ENCODE results near the gene EIF2S3.

Gene EIF2S3

DNA sequence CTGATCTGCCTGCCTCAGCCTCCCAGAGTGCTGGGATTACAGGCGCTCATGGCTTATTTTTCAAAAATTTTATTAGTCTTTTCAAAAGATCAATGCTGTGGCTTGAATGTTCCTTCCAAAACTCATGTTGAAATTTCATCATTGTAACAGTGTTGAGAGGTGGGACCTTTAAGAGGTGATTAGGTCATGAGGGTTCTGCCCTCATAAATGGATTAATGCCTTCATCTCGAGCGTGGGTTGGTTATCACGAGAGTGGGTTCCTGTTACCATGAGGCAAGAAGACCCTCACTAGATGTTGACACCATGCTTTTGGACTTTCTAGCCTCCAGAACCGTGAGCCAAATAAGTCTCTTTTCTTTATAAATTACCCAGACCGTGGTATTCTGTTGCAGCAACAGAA is 30.3 kb downstream of the EIF2S3 start:
- H3K4me1 ChIP-seq (ENCODE audit: control insufficient read depth, insufficient read depth, low read length): no peaks in the 10 kb centered on the region
- H3K27ac ChIP-seq (ENCODE audit: insufficient read depth, low read depth, low read length, poor library complexity, severe bottlenecking): no peak overlapping the region
- H3K4me3 ChIP-seq (ENCODE audit: insufficient read depth, low read depth, low read length): no peak overlapping the region
- H3K36me3 ChIP-seq (ENCODE audit: control insufficient read depth, insufficient read depth, low read length): no peaks in the 10 kb centered on the region
- WGBS, 2 experiments: 92% methylated on average over 6 of the region's 6 CpGs
- no peaks in the 10 kb centered on the region for H3K9me3 ChIP-seq (ENCODE audit: control insufficient read depth, low read length)
- H3K27me3 ChIP-seq (ENCODE audit: control insufficient read depth, insufficient read depth, low read length, poor library complexity, severe bottlenecking): no peaks in the 10 kb centered on the region

DNA sequence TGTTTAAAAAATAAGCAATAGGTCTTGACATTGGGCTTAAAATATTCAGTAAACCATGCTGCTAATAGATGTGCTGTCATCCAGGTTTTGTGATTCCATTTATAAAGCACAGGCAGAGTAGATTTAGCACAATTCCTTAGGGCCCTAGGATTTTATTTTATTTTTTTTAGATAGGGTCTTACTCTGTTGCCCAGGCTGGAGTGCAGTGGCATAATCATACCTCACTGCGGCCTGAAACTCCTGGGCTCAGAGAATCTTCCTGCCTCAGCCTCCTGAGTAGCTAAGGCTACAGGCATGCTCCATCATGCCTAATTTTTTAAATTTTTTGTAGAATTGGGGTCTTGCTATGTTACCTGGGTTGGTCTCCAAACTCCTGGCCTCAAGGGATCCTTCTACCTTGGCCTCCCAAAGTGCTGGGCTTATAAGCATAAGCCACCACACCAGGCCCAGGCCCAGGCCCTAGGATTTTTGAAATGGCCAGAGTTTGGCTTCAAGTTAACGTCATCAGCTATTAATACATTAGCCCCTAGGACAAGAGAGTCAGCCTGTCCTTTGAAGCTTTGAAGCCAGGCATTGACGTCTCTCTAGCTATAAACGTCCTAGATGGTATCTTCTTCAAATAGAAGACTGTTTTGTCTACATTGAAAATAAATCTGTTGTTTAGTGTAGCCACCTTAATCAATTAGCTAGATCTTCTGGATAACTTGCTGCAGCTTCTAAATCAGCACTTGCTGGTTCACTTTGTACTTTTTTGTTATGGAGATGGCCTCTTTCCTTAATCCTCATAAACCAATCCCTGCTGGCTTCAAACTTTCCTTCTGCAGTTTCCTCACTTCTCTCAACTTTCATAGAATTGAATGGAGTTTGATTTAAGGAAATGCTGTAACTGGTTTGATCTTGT is 35.8 kb downstream of the EIF2S3 start:
- no peak overlapping the region for H3K27ac ChIP-seq (ENCODE audit: insufficient read depth, low read depth, low read length, poor library complexity, severe bottlenecking)
- H3K27me3 ChIP-seq (ENCODE audit: control insufficient read depth, insufficient read depth, low read length, poor library complexity, severe bottlenecking): no peaks in the 10 kb centered on the region
- no peaks in the 10 kb centered on the region for H3K36me3 ChIP-seq (ENCODE audit: control insufficient read depth, insufficient read depth, low read length)
- 58 to 60% methylated on average over 3 to 4 of the region's 4 CpGs for WGBS, 2 experiments
- H3K9me3 ChIP-seq (ENCODE audit: control insufficient read depth, low read length): no peaks in the 10 kb centered on the region
- no peak overlapping the region for H3K4me3 ChIP-seq (ENCODE audit: insufficient read depth, low read depth, low read length)
- no peaks in the 10 kb centered on the region for H3K4me1 ChIP-seq (ENCODE audit: control insufficient read depth, insufficient read depth, low read length)

DNA sequence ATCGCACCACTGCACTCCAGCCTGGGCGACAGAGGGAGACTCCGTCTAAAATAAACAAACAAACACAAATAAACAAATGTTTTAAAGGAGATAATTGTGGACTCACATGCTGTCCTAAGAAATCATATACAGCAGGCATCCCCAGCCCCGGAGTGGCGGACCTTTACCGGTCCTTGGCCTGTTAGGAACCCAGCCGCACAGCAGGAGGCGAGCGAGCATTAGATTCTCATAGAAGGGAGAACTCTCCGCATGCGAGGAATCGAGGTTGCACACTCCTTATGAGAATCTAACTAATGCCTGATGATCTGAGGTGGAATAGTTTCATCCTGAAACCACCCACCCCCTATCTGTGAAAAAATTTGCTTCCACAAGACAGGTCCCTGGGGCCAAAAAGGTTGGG is 39.0 kb downstream of the EIF2S3 start:
- WGBS, 2 experiments: 93 to 98% methylated on average over 7 to 12 of the region's 12 CpGs
- no peaks in the 10 kb centered on the region for H3K9me3 ChIP-seq (ENCODE audit: control insufficient read depth, low read length)
- H3K4me3 ChIP-seq (ENCODE audit: insufficient read depth, low read depth, low read length): no peak overlapping the region
- H3K36me3 ChIP-seq (ENCODE audit: control insufficient read depth, insufficient read depth, low read length): no peaks in the 10 kb centered on the region
- H3K27ac ChIP-seq (ENCODE audit: insufficient read depth, low read depth, low read length, poor library complexity, severe bottlenecking): no peak overlapping the region
- no peaks in the 10 kb centered on the region for H3K4me1 ChIP-seq (ENCODE audit: control insufficient read depth, insufficient read depth, low read length)
- no peaks in the 10 kb centered on the region for H3K27me3 ChIP-seq (ENCODE audit: control insufficient read depth, insufficient read depth, low read length, poor library complexity, severe bottlenecking)

DNA sequence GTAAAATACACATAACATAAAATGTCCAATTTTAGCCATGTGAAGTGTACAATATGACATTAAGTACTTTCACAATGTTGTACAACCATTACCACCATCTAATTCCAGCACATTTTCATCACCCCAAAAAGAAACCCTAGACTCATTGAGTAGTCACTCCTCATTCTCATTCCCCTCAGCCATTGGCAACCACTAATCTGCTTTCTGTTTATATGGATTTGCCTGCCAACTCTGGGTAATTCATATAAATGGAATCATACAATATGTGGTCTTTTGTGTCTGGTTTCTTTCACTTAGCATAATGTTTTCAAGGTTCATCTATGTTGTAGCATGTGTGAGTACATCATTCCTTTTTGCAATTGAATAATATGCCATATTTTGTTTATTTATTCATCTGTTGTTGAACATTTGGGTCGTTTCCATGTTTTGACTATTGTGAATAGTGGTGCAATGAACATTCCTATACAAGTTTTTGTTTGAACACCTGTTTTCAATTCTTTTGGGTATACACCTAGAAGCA is 43.0 kb downstream of the EIF2S3 start:
- WGBS, 2 experiments: 86% methylated on average over 1 of the region's 1 CpG; no CpG with 5 or more reads in 1 of the 2 experiments
- Histone ChIP-seq H3K9me3 (ENCODE audit: control insufficient read depth, low read length) (no peaks in the 10 kb centered on the region), H3K4me1 (ENCODE audit: control insufficient read depth, insufficient read depth, low read length) (no peaks in the 10 kb centered on the region), H3K4me3 (ENCODE audit: insufficient read depth, low read depth, low read length) (no peak overlapping the region), H3K27me3 (ENCODE audit: control insufficient read depth, insufficient read depth, low read length, poor library complexity, severe bottlenecking) (no peaks in the 10 kb centered on the region), H3K36me3 (ENCODE audit: control insufficient read depth, insufficient read depth, low read length) (no peaks in the 10 kb centered on the region), H3K27ac (ENCODE audit: insufficient read depth, low read depth, low read length, poor library complexity, severe bottlenecking) (no peak overlapping the region)

DNA sequence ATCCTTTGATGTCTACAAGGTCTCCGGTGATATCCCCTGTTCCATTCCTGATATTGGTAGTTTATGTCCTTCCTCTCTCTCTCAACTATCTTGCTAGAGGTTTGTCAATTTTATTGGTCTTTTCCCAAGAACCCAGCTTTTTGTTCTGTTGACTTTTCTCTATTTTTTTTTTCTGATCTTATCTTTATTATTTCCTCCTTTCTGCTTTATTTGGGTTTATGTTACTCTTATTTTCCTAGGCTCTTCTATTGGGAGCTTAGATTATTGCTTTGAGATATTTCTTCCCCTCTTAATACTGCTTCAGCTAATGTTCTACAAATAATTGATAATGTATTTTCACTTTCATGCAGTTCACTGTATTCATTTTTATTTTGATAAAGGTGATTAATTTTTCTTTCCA is 44.2 kb downstream of the EIF2S3 start:
- WGBS, 2 experiments: 93% methylated on average over 1 of the region's 1 CpG; no CpG with 5 or more reads in 1 of the 2 experiments
- no peak overlapping the region for H3K4me3 ChIP-seq (ENCODE audit: insufficient read depth, low read depth, low read length)
- no peak overlapping the region for H3K27ac ChIP-seq (ENCODE audit: insufficient read depth, low read depth, low read length, poor library complexity, severe bottlenecking)
- H3K36me3 ChIP-seq (ENCODE audit: control insufficient read depth, insufficient read depth, low read length): no peaks in the 10 kb centered on the region
- no peaks in the 10 kb centered on the region for H3K9me3 ChIP-seq (ENCODE audit: control insufficient read depth, low read length)
- no peaks in the 10 kb centered on the region for H3K4me1 ChIP-seq (ENCODE audit: control insufficient read depth, insufficient read depth, low read length)
- no peaks in the 10 kb centered on the region for H3K27me3 ChIP-seq (ENCODE audit: control insufficient read depth, insufficient read depth, low read length, poor library complexity, severe bottlenecking)

DNA sequence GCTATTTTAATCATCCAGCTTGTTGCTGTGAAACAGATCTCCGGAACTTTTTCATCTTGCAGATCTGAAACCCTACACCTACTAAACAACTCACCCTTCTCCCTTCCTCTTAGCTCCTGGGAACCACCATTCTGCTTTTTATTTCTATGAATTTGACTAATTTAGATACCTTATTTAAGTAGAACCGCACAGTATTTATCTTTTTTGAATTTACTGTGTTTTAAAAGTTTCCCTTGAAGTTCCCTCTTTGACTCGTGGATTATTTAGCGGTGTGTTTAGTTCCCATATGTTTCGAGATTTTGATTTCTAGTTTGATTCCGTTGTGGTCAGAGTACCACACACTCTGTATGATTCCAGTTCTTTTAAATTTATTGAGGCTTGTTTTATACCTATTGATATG is 44.6 kb downstream of the EIF2S3 start:
- Histone ChIP-seq H3K27ac (ENCODE audit: insufficient read depth, low read depth, low read length, poor library complexity, severe bottlenecking) (no peak overlapping the region), H3K27me3 (ENCODE audit: control insufficient read depth, insufficient read depth, low read length, poor library complexity, severe bottlenecking) (no peaks in the 10 kb centered on the region), H3K36me3 (ENCODE audit: control insufficient read depth, insufficient read depth, low read length) (no peaks in the 10 kb centered on the region), H3K4me1 (ENCODE audit: control insufficient read depth, insufficient read depth, low read length) (no peaks in the 10 kb centered on the region), H3K9me3 (ENCODE audit: control insufficient read depth, low read length) (no peaks in the 10 kb centered on the region), H3K4me3 (ENCODE audit: insufficient read depth, low read depth, low read length) (no peak overlapping the region)
- WGBS, 2 experiments: 94 to 99% methylated on average over 4 to 6 of the region's 6 CpGs

DNA sequence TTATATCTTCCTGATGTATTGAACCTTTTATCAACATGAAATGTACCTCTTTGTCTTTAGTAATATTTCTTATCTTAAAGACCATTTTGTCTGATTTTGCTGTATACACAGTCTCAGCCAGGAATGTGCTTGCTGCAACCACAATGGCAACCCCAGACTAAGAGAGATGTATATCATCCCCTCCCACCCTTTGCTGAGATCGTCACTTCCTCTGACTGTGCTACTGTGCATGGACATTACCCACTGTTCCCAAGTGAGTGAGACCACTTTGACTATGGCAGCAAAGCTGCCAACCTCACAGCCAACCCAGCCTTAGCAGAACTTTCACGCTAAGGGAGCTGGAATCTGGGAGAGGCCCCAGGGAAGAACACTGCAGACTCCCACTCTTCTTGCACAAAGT is 46.0 kb downstream of the EIF2S3 start:
- 80 to 81% methylated on average over 2 of the region's 2 CpGs for WGBS, 2 experiments
- H3K36me3 ChIP-seq (ENCODE audit: control insufficient read depth, insufficient read depth, low read length): no peaks in the 10 kb centered on the region
- H3K4me1 ChIP-seq (ENCODE audit: control insufficient read depth, insufficient read depth, low read length): no peaks in the 10 kb centered on the region
- no peaks in the 10 kb centered on the region for H3K27me3 ChIP-seq (ENCODE audit: control insufficient read depth, insufficient read depth, low read length, poor library complexity, severe bottlenecking)
- no peak overlapping the region for H3K4me3 ChIP-seq (ENCODE audit: insufficient read depth, low read depth, low read length)
- H3K27ac ChIP-seq (ENCODE audit: insufficient read depth, low read depth, low read length, poor library complexity, severe bottlenecking): no peak overlapping the region
- H3K9me3 ChIP-seq (ENCODE audit: control insufficient read depth, low read length): no peaks in the 10 kb centered on the region

DNA sequence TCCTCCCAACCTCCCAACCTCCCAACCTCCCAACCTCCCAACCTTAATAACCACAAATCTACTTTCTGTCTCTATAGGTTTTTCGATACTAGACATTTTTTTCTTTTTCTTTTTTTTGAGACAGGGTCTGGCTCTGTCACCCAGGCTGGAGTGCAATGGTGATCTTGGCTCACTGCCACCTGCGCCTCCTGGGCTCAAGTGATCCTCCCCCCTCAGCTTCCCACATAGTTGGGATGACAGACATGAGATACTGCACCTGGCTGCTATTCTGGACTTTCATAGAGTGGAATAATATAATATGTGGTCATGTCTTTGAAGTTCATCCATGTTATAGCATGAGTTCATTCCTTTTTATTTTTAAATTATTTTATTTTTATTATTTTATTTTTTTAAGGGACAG is 55.3 kb downstream of the EIF2S3 start:
- 100% methylated on average over 1 to 2 of the region's 2 CpGs for WGBS, 2 experiments
- H3K4me1 ChIP-seq (ENCODE audit: control insufficient read depth, insufficient read depth, low read length): no peaks in the 10 kb centered on the region
- no peak overlapping the region for H3K4me3 ChIP-seq (ENCODE audit: insufficient read depth, low read depth, low read length)
- H3K27ac ChIP-seq (ENCODE audit: insufficient read depth, low read depth, low read length, poor library complexity, severe bottlenecking): no peak overlapping the region
- no peaks in the 10 kb centered on the region for H3K27me3 ChIP-seq (ENCODE audit: control insufficient read depth, insufficient read depth, low read length, poor library complexity, severe bottlenecking)
- no peaks in the 10 kb centered on the region for H3K9me3 ChIP-seq (ENCODE audit: control insufficient read depth, low read length)
- H3K36me3 ChIP-seq (ENCODE audit: control insufficient read depth, insufficient read depth, low read length): no peaks in the 10 kb centered on the region

DNA sequence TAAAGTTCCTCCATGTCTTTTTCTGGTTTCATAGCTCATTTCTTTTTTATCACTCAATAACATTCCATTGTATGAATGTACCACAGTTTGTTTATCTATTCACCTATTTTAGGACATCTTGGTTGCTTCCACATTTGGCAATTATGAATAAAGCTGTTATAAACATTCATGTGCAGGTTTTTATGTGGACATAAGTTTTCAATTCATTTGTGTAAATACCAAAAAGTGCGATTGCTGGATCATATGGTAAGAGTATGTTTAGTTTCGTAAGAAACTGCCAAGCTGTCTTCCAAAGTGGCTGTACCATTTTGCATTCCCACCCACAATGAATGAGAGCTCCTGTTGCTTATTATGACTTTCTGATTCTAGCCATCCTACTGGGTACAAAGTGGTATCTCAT is 58.4 kb downstream of the EIF2S3 start:
- no peak overlapping the region for H3K4me3 ChIP-seq (ENCODE audit: insufficient read depth, low read depth, low read length)
- WGBS, 2 experiments: 88 to 92% methylated on average over 2 of the region's 2 CpGs
- no peak overlapping the region for H3K27ac ChIP-seq (ENCODE audit: insufficient read depth, low read depth, low read length, poor library complexity, severe bottlenecking)
- H3K9me3 ChIP-seq (ENCODE audit: control insufficient read depth, low read length): no peaks in the 10 kb centered on the region
- H3K36me3 ChIP-seq (ENCODE audit: control insufficient read depth, insufficient read depth, low read length): no peaks in the 10 kb centered on the region
- no peaks in the 10 kb centered on the region for H3K27me3 ChIP-seq (ENCODE audit: control insufficient read depth, insufficient read depth, low read length, poor library complexity, severe bottlenecking)
- no peaks in the 10 kb centered on the region for H3K4me1 ChIP-seq (ENCODE audit: control insufficient read depth, insufficient read depth, low read length)

DNA sequence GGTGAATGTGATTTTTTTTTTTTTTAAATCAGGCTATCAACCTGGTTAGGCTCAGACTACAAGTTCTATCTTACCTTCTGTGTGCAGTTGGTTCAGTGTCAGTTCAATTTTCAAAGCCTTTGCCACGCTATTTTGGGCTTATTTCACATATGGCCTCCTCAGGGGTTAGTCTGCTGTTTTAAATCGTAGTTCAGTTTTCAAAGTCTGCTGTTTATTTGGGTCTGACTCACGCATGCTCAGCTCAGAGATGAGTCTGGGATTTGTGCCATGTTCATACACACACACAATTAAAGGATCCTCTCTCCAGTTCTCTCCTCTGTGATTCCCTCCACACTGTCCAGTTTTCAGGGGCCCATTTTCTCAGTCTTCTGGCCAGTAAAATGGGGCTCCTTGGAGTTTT is 62.5 kb downstream of the EIF2S3 start:
- Histone ChIP-seq H3K4me1 (ENCODE audit: control insufficient read depth, insufficient read depth, low read length) (no peaks in the 10 kb centered on the region), H3K4me3 (ENCODE audit: insufficient read depth, low read depth, low read length) (no peak overlapping the region), H3K27ac (ENCODE audit: insufficient read depth, low read depth, low read length, poor library complexity, severe bottlenecking) (no peak overlapping the region), H3K27me3 (ENCODE audit: control insufficient read depth, insufficient read depth, low read length, poor library complexity, severe bottlenecking) (no peaks in the 10 kb centered on the region), H3K9me3 (ENCODE audit: control insufficient read depth, low read length) (no peaks in the 10 kb centered on the region), H3K36me3 (ENCODE audit: control insufficient read depth, insufficient read depth, low read length) (no peaks in the 10 kb centered on the region)
- WGBS, 2 experiments: 92 to 94% methylated on average over 3 of the region's 3 CpGs

All from ectodermal cell (in vitro differentiated cells).